SK-N-MC (cell line): ENCODE data around the gene TET1.

Experiments used
- DNase-seq: peaks from one replicate; pipeline ENCODE4 v3.0.0-alpha.2; 2011; ENCODE audit warnings: low read depth, low spot score
- H3K27ac ChIP-seq: fragments of 200-600 bp; sonication (generic); 2 replicates; pipeline ENCODE4 v1.5.1; 2016; ENCODE audit warnings: mixed run types
- H3K36me3 ChIP-seq: fragments of 200-600 bp; sonication (generic); 2 replicates; pipeline ENCODE4 v1.6.1; 2017; ENCODE audit warnings: antibody characterized with exemption, low read length, mixed read lengths; ENCODE audit not compliant: insufficient read depth
- H3K4me3 ChIP-seq: fragments of 200-600 bp; sonication (generic); 2 replicates; pipeline ENCODE4 v1.5.1; 2016
- H3K9ac ChIP-seq: fragments of 200-600 bp; sonication (generic); 2 replicates; pipeline ENCODE4 v1.8.0; 2017; ENCODE audit warnings: mixed run types, mixed read lengths; ENCODE audit not compliant: insufficient read length
- H3K9me3 ChIP-seq: fragments of 200-600 bp; sonication (generic); 2 replicates; pipeline ENCODE4 v1.6.1; 2017; ENCODE audit warnings: low read depth, mild to moderate bottlenecking, antibody characterized with exemption, low read length, moderate library complexity, mixed read lengths
- EZH2 ChIP-seq: fragments of 200-600 bp; sonication (generic); IDR thresholded peaks from one replicate; pipeline ENCODE4 v1.6.1; 2017; ENCODE audit warnings: antibody characterized with exemption
- FOXP2 ChIP-seq: optimal IDR thresholded peaks from 2 replicates; pipeline ENCODE3; 2011; ENCODE audit warnings: mild to moderate bottlenecking, moderate library complexity; ENCODE audit not compliant: insufficient read depth; ENCODE audit errors: extremely low read length, control extremely low read depth
- POLR2AphosphoS5 ChIP-seq: IDR thresholded peaks from 2 replicates; pipeline ENCODE4 v1.6.1; 2012; ENCODE audit warnings: mild to moderate bottlenecking, low read depth, low read length, borderline replicate concordance

TET1 gene

GRCh38 chr10:68543004-68543918 is 16.9 kb upstream of the TET1 start:
- Histone ChIP-seq H3K36me3 (no peaks in the 10 kb centered on the region), H3K9ac (no peak overlapping the region), H3K9me3 (no peaks in the 10 kb centered on the region), H3K4me3 (no peak overlapping the region), H3K27ac (no peak overlapping the region)
- TF ChIP-seq POLR2AphosphoS5 = no peak
- TF ChIP-seq FOXP2 = no peak
- TF ChIP-seq EZH2 = no peak
- DNase-seq = no peak

- no peak overlapping the region for H3K27ac ChIP-seq
- H3K9me3 ChIP-seq = no peaks in the 10 kb centered on the region
- peak; percentile 28 for DNase-seq
- no peak overlapping the region for H3K4me3 ChIP-seq
- TF ChIP-seq POLR2AphosphoS5 (no peak), FOXP2 (no peak), EZH2 (no peak)
- no peak overlapping the region for H3K9ac ChIP-seq
- no peaks in the 10 kb centered on the region for H3K36me3 ChIP-seq
These were observed 9.3 kb upstream of the TET1 start for GRCh38 chr10:68550747-68551411.

- H3K9me3 ChIP-seq = no peaks in the 10 kb centered on the region
- no peak overlapping the region for H3K4me3 ChIP-seq
- no peak overlapping the region for H3K9ac ChIP-seq
- H3K27ac ChIP-seq = no peak overlapping the region
- DNase-seq = peak; percentile 2
- TF ChIP-seq EZH2 (no peak), POLR2AphosphoS5 (no peak), FOXP2 (no peak)
- H3K36me3 ChIP-seq = no peaks in the 10 kb centered on the region
These were observed 7.0 kb upstream of the TET1 start for GRCh38 chr10:68553138-68553537.

GRCh38 chr10:68553599-68553998 is 6.5 kb upstream of the TET1 start:
- H3K9ac ChIP-seq = no peak overlapping the region
- H3K9me3 ChIP-seq = no peaks in the 10 kb centered on the region
- TF ChIP-seq FOXP2 (no peak), EZH2 (no peak), POLR2AphosphoS5 (no peak)
- H3K4me3 ChIP-seq = no peak overlapping the region
- no peaks in the 10 kb centered on the region for H3K36me3 ChIP-seq
- DNase-seq = no peak
- H3K27ac ChIP-seq = no peak overlapping the region

- Histone ChIP-seq H3K4me3 (no peak overlapping the region), H3K27ac (no peak overlapping the region), H3K36me3 (no peaks in the 10 kb centered on the region), H3K9ac (no peak overlapping the region), H3K9me3 (no peaks in the 10 kb centered on the region)
- no peak for DNase-seq
- no peak for TF ChIP-seq POLR2AphosphoS5
- TF ChIP-seq FOXP2 = no peak
- TF ChIP-seq EZH2 = no peak
These were observed 1.7 kb upstream of the TET1 start for GRCh38 chr10:68558478-68558877.

GRCh38 chr10:68559251-68559650 is 886 bp upstream of the TET1 start:
- DNase-seq = no peak
- Histone ChIP-seq H3K36me3 (no peaks in the 10 kb centered on the region), H3K9me3 (no peaks in the 10 kb centered on the region), H3K27ac (no peak overlapping the region), H3K9ac (no peak overlapping the region), H3K4me3 (no peak overlapping the region)
- TF ChIP-seq POLR2AphosphoS5 (no peak), EZH2 (no peak), FOXP2 (no peak)

- no peak overlapping the region for H3K9ac ChIP-seq
These were observed 324 bp upstream of the TET1 start for GRCh38 chr10:68559841-68560185.

GRCh38 chr10:68560943-68561864 is 1.1 kb downstream of the TET1 start:
- H3K4me3 ChIP-seq = peak overlapping the region; percentile 77
- no peaks in the 10 kb centered on the region for H3K36me3 ChIP-seq
- DNase-seq = no peak
- no peak overlapping the region for H3K27ac ChIP-seq
- H3K9ac ChIP-seq = peak overlapping the region; percentile 73
- no peak for TF ChIP-seq EZH2
- TF ChIP-seq FOXP2 = no peak
- TF ChIP-seq POLR2AphosphoS5 = no peak
- no peaks in the 10 kb centered on the region for H3K9me3 ChIP-seq

More at GRCh38 chr10:68559841-68560185, 324 bp upstream of the TET1 start:
- Histone ChIP-seq H3K9me3 (no peaks in the 10 kb centered on the region), H3K4me3 (peak overlapping the region; percentile 77), H3K27ac (no peak overlapping the region), H3K36me3 (no peaks in the 10 kb centered on the region)
- no peak for TF ChIP-seq FOXP2
- TF ChIP-seq POLR2AphosphoS5 = no peak
- TF ChIP-seq EZH2 = no peak
- no peak for DNase-seq
